WTC11 (cell line): ENCODE data around the gene TFF2. TPM values are rescaled to one million over a fixed set of nuclear protein-coding genes. Genes with fewer than 3 reads are reported as not detected.
A peak's percentile ranks its signal among the peaks of the same experiment; 100 is the strongest.

Experiments used
- ATAC-seq: fragments of 200-7000 bp; cut with Tn5 transposase; 2 replicates; pipeline ENCODE4 v1.10.0; 2021; ENCODE audit warnings: mild to moderate bottlenecking, moderate library complexity
- CTCF ChIA-PET: fragments of 300-600 bp; sonication (Branson Sonifier 250); formaldehyde crosslinking; loops from one replicate; lab custom pipeline; 2021; ENCODE audit warnings: antibody characterized with exemption; lab: Charles Lee
- POLR2A ChIA-PET: fragments of 350-600 bp; sonication (Branson Sonifier 250); formaldehyde crosslinking; loops from one replicate; lab custom pipeline; 2021; ENCODE audit warnings: antibody characterized with exemption; lab: Charles Lee
- DNase-seq: peaks from one replicate; pipeline ENCODE4 v3.0.0; 2021; ENCODE audit warnings: low spot score
- H3K27ac Mint-ChIP-seq: 2 replicates; pipeline ENCODE4 v1.8.0; 2021; ENCODE audit warnings: mixed read lengths
- H3K27me3 Mint-ChIP-seq: 2 replicates; pipeline ENCODE4 v1.8.0; 2021; ENCODE audit warnings: low read depth, mild to moderate bottlenecking, moderate library complexity, mixed read lengths
- H3K36me3 Mint-ChIP-seq: 2 replicates; pipeline ENCODE4 v1.8.0; 2021; ENCODE audit warnings: mixed read lengths
- H3K4me1 Mint-ChIP-seq: 2 replicates; pipeline ENCODE4 v1.8.0; 2022; ENCODE audit warnings: mixed read lengths
- H3K4me3 Mint-ChIP-seq: 2 replicates; pipeline ENCODE4 v1.8.0; 2021; ENCODE audit warnings: mild to moderate bottlenecking, moderate library complexity, mixed read lengths
- H3K9me3 Mint-ChIP-seq: 2 replicates; pipeline ENCODE4 v1.8.0; 2021; ENCODE audit warnings: mixed read lengths
- CREM ChIP-seq: sonication (generic); formaldehyde crosslinking; IDR thresholded peaks from 2 replicates; pipeline ENCODE4 v1.8.1; 2022; ENCODE audit warnings: mild to moderate bottlenecking, missing genetic modification reagents, moderate library complexity
- E2F1 ChIP-seq: sonication (generic); formaldehyde crosslinking; IDR thresholded peaks from 2 replicates; pipeline ENCODE4 v1.8.0; 2022; ENCODE audit warnings: mild to moderate bottlenecking, missing genetic modification reagents
- EMX1 ChIP-seq: fragments of 250-450 bp; sonication (Bioruptor Pico); IDR thresholded peaks from 2 replicates; pipeline ENCODE4 v1.8.0; 2021; ENCODE audit warnings: mild to moderate bottlenecking
- FOXJ3 ChIP-seq: sonication (generic); formaldehyde crosslinking; IDR thresholded peaks from 2 replicates; pipeline ENCODE4 v1.9.0; 2021; ENCODE audit warnings: missing genetic modification reagents, mild to moderate bottlenecking, borderline replicate concordance
- GRHL2 ChIP-seq: fragments of 250-450 bp; sonication (Bioruptor Pico); IDR thresholded peaks from 2 replicates; pipeline ENCODE4 v1.8.0; 2022; ENCODE audit warnings: mild to moderate bottlenecking, moderate library complexity; ENCODE audit not compliant: insufficient replicate concordance, severe bottlenecking
- NFE2L1 ChIP-seq: sonication (generic); formaldehyde crosslinking; IDR thresholded peaks from 2 replicates; pipeline ENCODE4 v1.8.1; 2023; ENCODE audit warnings: missing genetic modification reagents
- NFYB ChIP-seq: sonication (generic); formaldehyde crosslinking; conservative IDR thresholded peaks from 2 replicates; pipeline ENCODE4 v1.8.0; 2022; ENCODE audit warnings: low read depth, missing genetic modification reagents
- NR2C2 ChIP-seq: sonication (generic); formaldehyde crosslinking; IDR thresholded peaks from 2 replicates; pipeline ENCODE4 v1.8.0; 2022; ENCODE audit warnings: mild to moderate bottlenecking, missing genetic modification reagents
- SMAD4 ChIP-seq: sonication (generic); formaldehyde crosslinking; IDR thresholded peaks from 2 replicates; pipeline ENCODE4 v1.8.0; 2022; ENCODE audit warnings: mild to moderate bottlenecking, missing genetic modification reagents
- SOX15 ChIP-seq: fragments of 250-450 bp; sonication (Bioruptor Pico); IDR thresholded peaks from 2 replicates; pipeline ENCODE4 v1.9.0; 2021; ENCODE audit warnings: mild to moderate bottlenecking
- SP1 ChIP-seq: sonication (generic); formaldehyde crosslinking; conservative IDR thresholded peaks from 2 replicates; pipeline ENCODE4 v1.8.1; 2022; ENCODE audit warnings: missing genetic modification reagents
- TCF7 ChIP-seq: sonication (generic); formaldehyde crosslinking; IDR thresholded peaks from 2 replicates; pipeline ENCODE4 v1.8.0; 2022; ENCODE audit warnings: mild to moderate bottlenecking, low read depth, missing genetic modification reagents, moderate library complexity
- ZNF138 ChIP-seq: sonication (generic); formaldehyde crosslinking; conservative IDR thresholded peaks from 2 replicates; pipeline ENCODE4 v1.8.1; 2022; ENCODE audit warnings: mild to moderate bottlenecking, moderate library complexity, missing genetic modification reagents
- ZNF219 ChIP-seq: sonication (generic); formaldehyde crosslinking; IDR thresholded peaks from 2 replicates; pipeline ENCODE4 v1.8.0; 2023; ENCODE audit warnings: missing genetic modification reagents, mild to moderate bottlenecking, borderline replicate concordance
- ZSCAN18 ChIP-seq: fragments of 250-450 bp; sonication (Bioruptor Pico); IDR thresholded peaks from 2 replicates; pipeline ENCODE4 v2.1.2; 2022; ENCODE audit warnings: mild to moderate bottlenecking, moderate library complexity
- total RNA-seq: library from RNA; stranded (reverse); gene quantifications from 3 replicates; pipeline ENCODE4 v1.2.3, GENCODE V29; 2021
- TF ChIP-seq, protein P1 (sequence below): fragments of 200-600 bp; IDR thresholded peaks from 2 replicates; pipeline ENCODE4 v1.8.0; 2022; ENCODE audit warnings: antibody characterized with exemption
- TF ChIP-seq, protein P2 (sequence below): sonication (generic); formaldehyde crosslinking; IDR thresholded peaks from 2 replicates; pipeline ENCODE4 v1.8.1; 2022; ENCODE audit warnings: missing genetic modification reagents, borderline replicate concordance

Gene TFF2
- total RNA-seq, 1 experiment from 2014 or later: 0.33 TPM

GRCh38 chr21:42375506-42375905, 24.7 kb upstream of the TFF2 start:
- H3K9me3 Mint-ChIP-seq: no peaks in the 10 kb centered on the region
- no peaks in the 10 kb centered on the region for H3K36me3 Mint-ChIP-seq
- TF ChIP-seq GRHL2 (no peak), E2F1 (CRISPR knock-in tag) (no peak), ZNF219 (CRISPR knock-in tag) (no peak), SMAD4 (CRISPR knock-in tag) (no peak), ZNF138 (CRISPR knock-in tag) (no peak), SP1 (CRISPR knock-in tag) (no peak), NFYB (no peak), CREM (CRISPR knock-in tag) (no peak), NFE2L1 (no peak), FOXJ3 (no peak), EMX1 (CRISPR knock-in tag) (no peak)
- TF ChIP-seq, protein P1, sequence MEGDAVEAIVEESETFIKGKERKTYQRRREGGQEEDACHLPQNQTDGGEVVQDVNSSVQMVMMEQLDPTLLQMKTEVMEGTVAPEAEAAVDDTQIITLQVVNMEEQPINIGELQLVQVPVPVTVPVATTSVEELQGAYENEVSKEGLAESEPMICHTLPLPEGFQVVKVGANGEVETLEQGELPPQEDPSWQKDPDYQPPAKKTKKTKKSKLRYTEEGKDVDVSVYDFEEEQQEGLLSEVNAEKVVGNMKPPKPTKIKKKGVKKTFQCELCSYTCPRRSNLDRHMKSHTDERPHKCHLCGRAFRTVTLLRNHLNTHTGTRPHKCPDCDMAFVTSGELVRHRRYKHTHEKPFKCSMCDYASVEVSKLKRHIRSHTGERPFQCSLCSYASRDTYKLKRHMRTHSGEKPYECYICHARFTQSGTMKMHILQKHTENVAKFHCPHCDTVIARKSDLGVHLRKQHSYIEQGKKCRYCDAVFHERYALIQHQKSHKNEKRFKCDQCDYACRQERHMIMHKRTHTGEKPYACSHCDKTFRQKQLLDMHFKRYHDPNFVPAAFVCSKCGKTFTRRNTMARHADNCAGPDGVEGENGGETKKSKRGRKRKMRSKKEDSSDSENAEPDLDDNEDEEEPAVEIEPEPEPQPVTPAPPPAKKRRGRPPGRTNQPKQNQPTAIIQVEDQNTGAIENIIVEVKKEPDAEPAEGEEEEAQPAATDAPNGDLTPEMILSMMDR: no peak
- TF ChIP-seq, protein P2, sequence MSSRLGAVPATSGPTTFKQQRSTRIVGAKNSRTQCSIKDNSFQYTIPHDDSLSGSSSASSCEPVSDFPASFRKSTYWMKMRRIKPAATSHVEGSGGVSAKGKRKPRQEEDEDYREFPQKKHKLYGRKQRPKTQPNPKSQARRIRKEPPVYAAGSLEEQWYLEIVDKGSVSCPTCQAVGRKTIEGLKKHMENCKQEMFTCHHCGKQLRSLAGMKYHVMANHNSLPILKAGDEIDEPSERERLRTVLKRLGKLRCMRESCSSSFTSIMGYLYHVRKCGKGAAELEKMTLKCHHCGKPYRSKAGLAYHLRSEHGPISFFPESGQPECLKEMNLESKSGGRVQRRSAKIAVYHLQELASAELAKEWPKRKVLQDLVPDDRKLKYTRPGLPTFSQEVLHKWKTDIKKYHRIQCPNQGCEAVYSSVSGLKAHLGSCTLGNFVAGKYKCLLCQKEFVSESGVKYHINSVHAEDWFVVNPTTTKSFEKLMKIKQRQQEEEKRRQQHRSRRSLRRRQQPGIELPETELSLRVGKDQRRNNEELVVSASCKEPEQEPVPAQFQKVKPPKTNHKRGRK (CRISPR knock-in tag): no peak
- H3K27ac Mint-ChIP-seq: no peak overlapping the region
- DNase-seq: no peak
- ATAC-seq: no peak
- H3K27me3 Mint-ChIP-seq: no peaks in the 10 kb centered on the region; the same call in 1 of the 2 replicates
- POLR2A ChIA-PET: interaction anchor here (1.1 kb wide), 1 partner anchor 13 kb away, joined by 3 read pairs; no protein-coding TSS in a partner anchor
- H3K4me3 Mint-ChIP-seq: no peak overlapping the region
- CTCF ChIA-PET: interaction anchor here (0.6 to 1.2 kb wide), 5 partner anchors 9 to 92 kb away, joined by 3 to 6 read pairs (median 3); no protein-coding TSS in a partner anchor
- H3K4me1 Mint-ChIP-seq: peaks cover 12% of the 10 kb centered on the region

GRCh38 chr21:42374864-42375499, 24.2 kb upstream of the TFF2 start:
- H3K9me3 Mint-ChIP-seq: no peaks in the 10 kb centered on the region
- ChIA-PET POLR2A (interaction anchor here (1.1 kb wide), 1 partner anchor 14 kb away, joined by 3 read pairs; no protein-coding TSS in a partner anchor), CTCF (interaction anchor here (0.6 to 1.9 kb wide), 7 partner anchors 10 to 92 kb away, joined by 3 to 8 read pairs (median 4); no protein-coding TSS in a partner anchor)
- ATAC-seq: peak; percentile 55
- H3K36me3 Mint-ChIP-seq: no peaks in the 10 kb centered on the region
- no peak for DNase-seq
- H3K27ac Mint-ChIP-seq: no peak overlapping the region
- H3K4me1 Mint-ChIP-seq: peaks cover 12% of the 10 kb centered on the region
- H3K27me3 Mint-ChIP-seq: no peaks in the 10 kb centered on the region; the same call in 1 of the 2 replicates
- TF ChIP-seq TCF7 (CRISPR knock-in tag) (no peak), NR2C2 (no peak), ZSCAN18 (CRISPR knock-in tag) (no peak), E2F1 (CRISPR knock-in tag) (no peak), SOX15 (CRISPR knock-in tag) (no peak)
- no peak overlapping the region for H3K4me3 Mint-ChIP-seq
